ENCODE data around the gene ATXN10.

ATXN10 gene

GRCh38 chr22:45784357-45785277, 113.0 kb downstream of the ATXN10 start:
- no peak overlapping the region for H3K4me3 ChIP-seq (ENCODE audit: low read depth, low read length)
- DNase-seq (ENCODE audit: low read depth, low spot score), result no peak
- TF ChIP-seq CTCF (IDR thresholded peaks at IDR 0.05; ENCODE audit: low read depth, low read length), result no peak
- in situ Hi-C loops (cut with HindIII; ENCODE audit: low sequenced_read_pairs), result no loop called here

- TF ChIP-seq CTCF (IDR thresholded peaks at IDR 0.05; ENCODE audit: low read depth, low read length), result no peak
- no peak overlapping the region for H3K4me3 ChIP-seq (ENCODE audit: low read depth, low read length)
- in situ Hi-C loops (cut with HindIII; ENCODE audit: low sequenced_read_pairs), result no loop called here
- no peak for DNase-seq (ENCODE audit: low read depth, low spot score)
These were observed 113.8 kb downstream of the ATXN10 start for GRCh38 chr22:45785458-45785857.

- no peak for DNase-seq (ENCODE audit: low read depth, low spot score)
- in situ Hi-C loops (cut with HindIII; ENCODE audit: low sequenced_read_pairs), result no loop called here
- no peak overlapping the region for H3K4me3 ChIP-seq (ENCODE audit: low read depth, low read length)
- no peak for TF ChIP-seq CTCF (IDR thresholded peaks at IDR 0.05; ENCODE audit: low read depth, low read length)
These were observed 115.1 kb downstream of the ATXN10 start for GRCh38 chr22:45786726-45787125.

- H3K4me3 ChIP-seq (ENCODE audit: low read depth, low read length), result no peak overlapping the region
- no peak for DNase-seq (ENCODE audit: low read depth, low spot score)
- TF ChIP-seq CTCF (IDR thresholded peaks at IDR 0.05; ENCODE audit: low read depth, low read length), result no peak
- in situ Hi-C loops (cut with HindIII; ENCODE audit: low sequenced_read_pairs), result no loop called here
These were observed 116.1 kb downstream of the ATXN10 start for GRCh38 chr22:45787759-45788158.

- TF ChIP-seq CTCF (IDR thresholded peaks at IDR 0.05; ENCODE audit: low read depth, low read length), result no peak
- no peak overlapping the region for H3K4me3 ChIP-seq (ENCODE audit: low read depth, low read length)
- in situ Hi-C loops (cut with HindIII; ENCODE audit: low sequenced_read_pairs), result no loop called here
- no peak for DNase-seq (ENCODE audit: low read depth, low spot score)
These were observed 116.9 kb downstream of the ATXN10 start for GRCh38 chr22:45788522-45788921.

GRCh38 chr22:45790401-45790800, 118.8 kb downstream of the ATXN10 start:
- no peak overlapping the region for H3K4me3 ChIP-seq (ENCODE audit: low read depth, low read length)
- no peak for DNase-seq (ENCODE audit: low read depth, low spot score)
- TF ChIP-seq CTCF (IDR thresholded peaks at IDR 0.05; ENCODE audit: low read depth, low read length), result no peak
- in situ Hi-C loops (cut with HindIII; ENCODE audit: low sequenced_read_pairs), result no loop called here

Measured in astrocyte of the spinal cord (primary cell).